Caco-2 (cell line): Measurements from ENCODE around the gene TWNK. TPM values are rescaled to one million over a fixed set of nuclear protein-coding genes. Genes with fewer than 3 reads are reported as not detected.
A peak's percentile ranks its signal among the peaks of the same experiment; 100 is the strongest.

Experiments used
- BruUV-seq: library from RNA; stranded (reverse); fragments of 400-500 nt; replicated peaks from 2 replicates; lab custom pipeline; 2021; lab: Mats Ljungman, UMichigan
- CTCF ChIA-PET: fragments of 300-600 bp; sonication (Branson Sonifier 250); formaldehyde crosslinking; loops from one replicate; lab custom pipeline; 2022; ENCODE audit warnings: antibody characterized with exemption; lab: Charles Lee
- POLR2A ChIA-PET: fragments of 300-600 bp; sonication (Branson Sonifier 250); formaldehyde crosslinking; loops from one replicate; lab custom pipeline; 2022; ENCODE audit warnings: antibody characterized with exemption; lab: Charles Lee
- DNase-seq, 2 experiments: peaks; one replicate each; pipeline versions ENCODE4 v3.0.0 to v3.0.0-alpha.2; 2020 to 2022
- H3K27me3 ChIP-seq: replicated peaks from 2 replicates; pipeline ENCODE4 v1.6.0; 2011; ENCODE audit warnings: low read length; ENCODE audit not compliant: control insufficient read depth, insufficient read depth
- H3K36me3 ChIP-seq: 2 replicates; pipeline ENCODE4 v1.5.1; 2011; ENCODE audit warnings: low read length; ENCODE audit not compliant: control insufficient read depth, insufficient read depth
- H3K4me1 ChIP-seq: fragments of 250-450 bp; sonication (Bioruptor Pico); 2 replicates; pipeline ENCODE4 v1.5.1; 2020; ENCODE audit warnings: mild to moderate bottlenecking
- H3K4me3 ChIP-seq: 2 replicates; pipeline ENCODE4 v1.5.1; 2011; ENCODE audit warnings: low read depth, mild to moderate bottlenecking, control low read depth, low read length
- H3K9me3 ChIP-seq: fragments of 250-450 bp; sonication (Bioruptor Pico); 2 replicates; pipeline ENCODE4 v1.5.1; 2020; ENCODE audit warnings: mild to moderate bottlenecking, moderate library complexity
- H3K27ac Mint-ChIP-seq: one replicate; pipeline ENCODE4 v1.8.0; 2022; ENCODE audit warnings: mixed read lengths; ENCODE audit not compliant: unreplicated experiment
- H3K27me3 Mint-ChIP-seq: one replicate; pipeline ENCODE4 v1.8.0; 2022; ENCODE audit warnings: mixed read lengths; ENCODE audit not compliant: insufficient read depth, unreplicated experiment
- H3K36me3 Mint-ChIP-seq: one replicate; pipeline ENCODE4 v1.8.0; 2022; ENCODE audit warnings: mild to moderate bottlenecking, mixed read lengths; ENCODE audit not compliant: insufficient read depth, unreplicated experiment
- H3K4me1 Mint-ChIP-seq: one replicate; pipeline ENCODE4 v1.8.0; 2022; ENCODE audit warnings: low read depth, mixed read lengths; ENCODE audit not compliant: unreplicated experiment
- H3K4me3 Mint-ChIP-seq: one replicate; pipeline ENCODE4 v1.8.0; 2022; ENCODE audit warnings: mild to moderate bottlenecking, moderate library complexity, mixed read lengths; ENCODE audit not compliant: unreplicated experiment
- H3K9me3 Mint-ChIP-seq: one replicate; pipeline ENCODE4 v1.8.0; 2022; ENCODE audit warnings: mixed read lengths; ENCODE audit not compliant: unreplicated experiment
- intact Hi-C: fragments of 100-400 bp; cut with micrococcal nuclease; formaldehyde crosslinking; loops from one replicate; pipeline ENCODE4 v1.10.0; 2022; ENCODE audit not compliant: unreplicated experiment
- total RNA-seq: library from RNA; stranded (reverse); gene quantifications from 2 replicates; pipeline ENCODE4 v1.2.3, GENCODE V29; 2022
- TF ChIP-seq, protein P1 (sequence below), 2 experiments: fragments of 200-600 bp in 1 of 2; IDR thresholded peaks; 1 replicate in 1 of 2; 2 replicates in 1 of 2; pipeline versions ENCODE4 v1.5.1 to v1.8.0; 2011 to 2022; ENCODE audit warnings: antibody characterized with exemption in 1 of 2, control low read depth in 1 of 2, inconsistent platforms in 1 of 2, low read depth in 1 of 2, low read length in 1 of 2, mild to moderate bottlenecking in 1 of 2, moderate library complexity in 1 of 2; ENCODE audit not compliant: insufficient read depth in 1 of 2, severe bottlenecking in 1 of 2, unreplicated experiment in 1 of 2

TWNK gene
- total RNA-seq, 1 experiment from 2014 or later, result 29.8 TPM

DNA sequence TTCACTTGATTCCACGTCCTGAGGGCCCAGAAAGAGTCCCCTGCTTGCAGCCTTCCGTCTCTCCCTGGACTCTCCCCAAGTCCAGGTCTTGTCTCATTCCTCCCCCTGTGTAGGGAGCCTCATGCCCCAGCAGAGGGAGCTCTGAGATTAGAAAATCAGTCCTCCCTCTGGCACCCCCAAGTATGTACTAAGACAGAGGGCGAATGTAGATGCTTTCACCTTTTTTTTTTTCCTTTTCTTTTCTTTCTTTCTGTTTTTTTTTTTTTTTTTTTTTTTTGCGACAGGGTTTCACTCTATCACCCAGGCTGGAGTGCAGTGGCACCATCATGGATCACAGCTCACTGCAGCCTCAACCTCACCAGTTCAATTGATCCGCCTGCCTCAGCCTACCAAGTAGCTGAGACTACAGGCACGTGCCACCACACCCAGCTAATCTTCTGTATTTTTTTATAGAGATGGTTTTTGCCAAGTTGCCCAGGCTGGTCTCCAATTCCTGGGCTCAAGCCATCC lies 54.0 kb downstream of the TWNK start:
- peak; percentile 86 to 88 for DNase-seq
- no peaks in the 10 kb centered on the region for H3K36me3 Mint-ChIP-seq
- Histone ChIP-seq H3K27me3 (no peaks in the 10 kb centered on the region), H3K4me3 (no peak overlapping the region), H3K9me3 (no peaks in the 10 kb centered on the region), H3K36me3 (no peaks in the 10 kb centered on the region), H3K4me1 (peaks cover 24% of the 10 kb centered on the region)
- ChIA-PET CTCF (interaction anchor here (0.6 to 3.1 kb wide), 23 partner anchors 9 to 598 kb away, joined by 3 to 43 read pairs (median 6); partner anchors contain the start of genes PDZD7 and SFXN3), POLR2A (interaction anchor here (0.6 to 1.3 kb wide), 3 partner anchors 10 to 217 kb away, joined by 3 to 12 read pairs (median 4); no protein-coding TSS in a partner anchor)
- no peaks in the 10 kb centered on the region for H3K27me3 Mint-ChIP-seq
- intact Hi-C loops, result loop anchor here (1.0 to 2.0 kb wide), 6 partner anchors 9 to 101 kb away; no protein-coding TSS in a partner anchor
- no TSS peak for BruUV-seq
- H3K4me3 Mint-ChIP-seq, result no peak overlapping the region
- TF ChIP-seq, protein P1, sequence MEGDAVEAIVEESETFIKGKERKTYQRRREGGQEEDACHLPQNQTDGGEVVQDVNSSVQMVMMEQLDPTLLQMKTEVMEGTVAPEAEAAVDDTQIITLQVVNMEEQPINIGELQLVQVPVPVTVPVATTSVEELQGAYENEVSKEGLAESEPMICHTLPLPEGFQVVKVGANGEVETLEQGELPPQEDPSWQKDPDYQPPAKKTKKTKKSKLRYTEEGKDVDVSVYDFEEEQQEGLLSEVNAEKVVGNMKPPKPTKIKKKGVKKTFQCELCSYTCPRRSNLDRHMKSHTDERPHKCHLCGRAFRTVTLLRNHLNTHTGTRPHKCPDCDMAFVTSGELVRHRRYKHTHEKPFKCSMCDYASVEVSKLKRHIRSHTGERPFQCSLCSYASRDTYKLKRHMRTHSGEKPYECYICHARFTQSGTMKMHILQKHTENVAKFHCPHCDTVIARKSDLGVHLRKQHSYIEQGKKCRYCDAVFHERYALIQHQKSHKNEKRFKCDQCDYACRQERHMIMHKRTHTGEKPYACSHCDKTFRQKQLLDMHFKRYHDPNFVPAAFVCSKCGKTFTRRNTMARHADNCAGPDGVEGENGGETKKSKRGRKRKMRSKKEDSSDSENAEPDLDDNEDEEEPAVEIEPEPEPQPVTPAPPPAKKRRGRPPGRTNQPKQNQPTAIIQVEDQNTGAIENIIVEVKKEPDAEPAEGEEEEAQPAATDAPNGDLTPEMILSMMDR (IDR thresholded peaks at IDR 0.05; ENCODE audit: insufficient read depth in 1 of 2, low read depth in 1 of 2, low read length in 1 of 2, severe bottlenecking in 1 of 2, unreplicated experiment in 1 of 2), result peak; percentile 85 to 95
- peaks cover 14% of the 10 kb centered on the region for H3K4me1 Mint-ChIP-seq
- no peak overlapping the region for H3K27ac Mint-ChIP-seq
- H3K9me3 Mint-ChIP-seq, result no peaks in the 10 kb centered on the region

DNA sequence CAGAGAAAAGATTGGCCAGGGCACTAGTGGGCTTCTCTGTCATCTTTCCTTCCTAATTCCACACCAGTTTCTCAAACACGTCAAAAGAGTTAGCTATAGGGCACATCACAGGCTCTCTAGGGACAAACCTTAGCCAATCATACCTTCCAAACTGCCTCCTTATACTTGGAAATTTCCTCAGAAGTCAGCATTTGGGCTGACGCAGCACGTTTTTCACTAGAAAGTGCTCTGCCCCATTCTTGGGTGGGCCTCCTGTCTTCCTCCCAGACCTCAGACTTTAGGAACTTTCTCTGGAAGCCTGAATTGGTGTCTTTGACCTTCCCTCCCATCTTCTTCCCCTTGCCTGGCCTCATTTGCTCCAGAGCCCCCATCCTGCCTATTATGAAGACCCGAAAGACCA lies 54.8 kb downstream of the TWNK start:
- Mint-ChIP-seq H3K9me3 (no peaks in the 10 kb centered on the region), H3K4me3 (peak overlapping the region; percentile 92), H3K27me3 (no peaks in the 10 kb centered on the region), H3K36me3 (no peaks in the 10 kb centered on the region), H3K27ac (peak overlapping the region; percentile 99), H3K4me1 (peaks cover 14% of the 10 kb centered on the region)
- CTCF ChIA-PET, result interaction anchor here (0.6 to 3.1 kb wide), 21 partner anchors 8 to 169 kb away, joined by 3 to 47 read pairs (median 6); partner anchors contain the start of genes KAZALD1, PDZD7 and SFXN3
- Histone ChIP-seq H3K4me3 (peak overlapping the region; percentile 40), H3K9me3 (no peaks in the 10 kb centered on the region), H3K36me3 (no peaks in the 10 kb centered on the region), H3K4me1 (peaks cover 24% of the 10 kb centered on the region), H3K27me3 (no peaks in the 10 kb centered on the region)
- no TSS peak for BruUV-seq
- TF ChIP-seq, protein P1 (IDR thresholded peaks at IDR 0.05; ENCODE audit: insufficient read depth in 1 of 2, low read depth in 1 of 2, low read length in 1 of 2, severe bottlenecking in 1 of 2, unreplicated experiment in 1 of 2), result no peak
- intact Hi-C loops, result no loop called here
- DNase-seq, result no peak
- POLR2A ChIA-PET, result interaction anchor here (1.0 to 2.1 kb wide), 6 partner anchors 7 to 51 kb away, joined by 3 to 24 read pairs (median 8); partner anchors contain the start of genes KAZALD1, PDZD7 and SFXN3

DNA sequence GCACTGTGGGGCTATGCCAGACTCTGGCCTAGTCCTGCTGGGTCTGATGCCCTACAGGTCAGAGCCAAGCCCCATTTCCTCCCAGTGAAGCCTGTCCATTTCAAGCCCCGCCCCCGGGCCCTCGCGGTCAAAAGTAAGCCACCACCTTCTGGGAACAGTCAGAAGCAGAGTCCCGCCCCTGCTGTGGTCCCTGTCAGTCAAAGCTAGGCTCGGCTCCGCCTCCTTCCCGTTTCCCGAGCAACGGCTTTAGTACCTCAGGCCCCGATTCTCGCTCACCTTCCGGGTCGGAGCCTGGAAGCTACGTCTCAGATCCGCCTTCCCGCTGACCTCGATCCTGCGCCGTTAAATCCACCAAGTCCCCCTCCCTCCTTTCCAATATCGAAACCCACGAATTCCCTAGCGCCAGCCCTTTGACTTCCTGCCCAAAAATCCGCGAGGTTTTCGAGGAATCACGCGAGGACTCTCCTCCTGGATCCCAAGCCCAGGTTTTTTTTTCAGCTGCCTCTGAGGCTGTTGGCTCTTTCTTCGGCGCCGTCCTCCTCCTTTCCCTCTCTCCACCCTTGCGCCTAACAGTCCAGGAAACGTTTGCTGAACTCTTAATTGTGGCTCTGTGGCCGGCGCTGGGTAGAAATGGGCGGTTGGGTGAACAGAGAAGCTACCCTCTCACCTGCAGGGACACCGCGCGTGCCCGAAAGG lies 55.5 kb downstream of the TWNK start:
- TSS peak; percentile 80 for BruUV-seq
- Mint-ChIP-seq H3K4me1 (peaks cover 14% of the 10 kb centered on the region), H3K27me3 (no peaks in the 10 kb centered on the region), H3K27ac (peak overlapping the region; percentile 99), H3K4me3 (peak overlapping the region; percentile 92), H3K36me3 (no peaks in the 10 kb centered on the region), H3K9me3 (no peaks in the 10 kb centered on the region)
- ChIA-PET CTCF (interaction anchor here (0.6 to 3.1 kb wide), 24 partner anchors 8 to 172 kb away, joined by 3 to 47 read pairs (median 4); partner anchors contain the start of genes KAZALD1, PDZD7, SFXN3 and TLX1), POLR2A (interaction anchor here (0.7 to 2.1 kb wide), 9 partner anchors 8 to 161 kb away, joined by 3 to 24 read pairs (median 9); partner anchors contain the start of genes KAZALD1, PDZD7 and SFXN3)
- Histone ChIP-seq H3K36me3 (no peaks in the 10 kb centered on the region), H3K9me3 (no peaks in the 10 kb centered on the region), H3K4me3 (peak overlapping the region; percentile 40), H3K4me1 (peaks cover 24% of the 10 kb centered on the region), H3K27me3 (no peaks in the 10 kb centered on the region)
- intact Hi-C loops, result loop anchor here (1.0 kb wide), 1 partner anchor 17 kb away; no protein-coding TSS in a partner anchor
- TF ChIP-seq, protein P1 (IDR thresholded peaks at IDR 0.05; ENCODE audit: insufficient read depth in 1 of 2, low read depth in 1 of 2, low read length in 1 of 2, severe bottlenecking in 1 of 2, unreplicated experiment in 1 of 2), result no peak
- DNase-seq, result peak; percentile 98
